Body of pancreas (tissue), 4 donors: Measurements from ENCODE around the gene ERRFI1.

Experiments used
- POLR2A ChIP-seq, 3 donors: fragments of 450-650 bp; IDR thresholded peaks; one replicate each; pipeline ENCODE4 v1.6.1; 2016; ENCODE audit warnings: antibody characterized with exemption in 3 of 3, mild to moderate bottlenecking in 2 of 3
- TF ChIP-seq, protein P1 (sequence below), 7 experiments: fragments of 450-650 bp in 4 of 7; fragments of 200-600 bp in 3 of 7; sonication (generic) in 3 of 7; IDR thresholded peaks; one replicate each; pipeline ENCODE4 v1.5.1; 2016 to 2019; ENCODE audit warnings: antibody characterized with exemption in 7 of 7

DNA sequence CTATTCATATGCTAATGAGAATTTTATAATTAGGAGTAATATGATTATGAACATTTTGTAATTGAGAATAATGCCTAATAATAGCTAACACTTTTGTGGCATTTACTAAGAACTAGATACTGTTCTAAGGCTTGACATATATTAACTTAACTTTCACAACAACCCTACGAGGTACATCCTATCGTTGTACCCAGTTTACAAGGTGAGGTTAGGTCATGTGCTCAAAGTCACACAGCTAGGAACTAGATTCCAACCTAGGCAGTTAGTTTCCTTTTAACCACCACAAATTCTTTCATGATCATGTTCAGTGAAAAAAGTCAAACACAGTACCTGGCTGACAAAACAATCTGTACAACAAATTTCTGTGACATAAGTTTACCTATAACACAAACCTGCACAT lies 13.0 kb upstream of the ERRFI1 start:
- TF ChIP-seq, protein P1, sequence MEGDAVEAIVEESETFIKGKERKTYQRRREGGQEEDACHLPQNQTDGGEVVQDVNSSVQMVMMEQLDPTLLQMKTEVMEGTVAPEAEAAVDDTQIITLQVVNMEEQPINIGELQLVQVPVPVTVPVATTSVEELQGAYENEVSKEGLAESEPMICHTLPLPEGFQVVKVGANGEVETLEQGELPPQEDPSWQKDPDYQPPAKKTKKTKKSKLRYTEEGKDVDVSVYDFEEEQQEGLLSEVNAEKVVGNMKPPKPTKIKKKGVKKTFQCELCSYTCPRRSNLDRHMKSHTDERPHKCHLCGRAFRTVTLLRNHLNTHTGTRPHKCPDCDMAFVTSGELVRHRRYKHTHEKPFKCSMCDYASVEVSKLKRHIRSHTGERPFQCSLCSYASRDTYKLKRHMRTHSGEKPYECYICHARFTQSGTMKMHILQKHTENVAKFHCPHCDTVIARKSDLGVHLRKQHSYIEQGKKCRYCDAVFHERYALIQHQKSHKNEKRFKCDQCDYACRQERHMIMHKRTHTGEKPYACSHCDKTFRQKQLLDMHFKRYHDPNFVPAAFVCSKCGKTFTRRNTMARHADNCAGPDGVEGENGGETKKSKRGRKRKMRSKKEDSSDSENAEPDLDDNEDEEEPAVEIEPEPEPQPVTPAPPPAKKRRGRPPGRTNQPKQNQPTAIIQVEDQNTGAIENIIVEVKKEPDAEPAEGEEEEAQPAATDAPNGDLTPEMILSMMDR (IDR thresholded peaks at IDR 0.05), result no peak
- no peak for TF ChIP-seq POLR2A (IDR thresholded peaks at IDR 0.05)
